Measurements from ENCODE around the gene PIP4P1.

PIP4P1 gene

DNA sequence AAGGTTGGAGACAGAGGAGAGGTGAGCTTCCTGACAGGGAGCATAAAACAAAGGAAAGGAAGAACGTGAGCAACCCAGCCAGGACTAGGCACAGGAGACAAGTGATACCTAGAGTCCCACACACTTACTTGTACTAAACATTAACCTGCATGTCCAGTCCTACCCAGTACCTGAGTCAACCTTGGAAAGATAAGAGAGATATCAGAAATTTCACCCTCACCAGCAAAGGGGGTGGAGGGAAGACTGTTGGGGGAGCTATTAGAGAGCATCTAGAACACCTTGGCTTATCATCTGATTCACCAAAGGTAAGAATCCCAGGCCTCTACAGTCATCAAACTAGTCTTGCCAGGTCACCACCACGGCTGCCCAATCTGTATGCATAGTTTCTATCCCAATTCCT, 36.4 kb downstream of the PIP4P1 start:
- no peaks in the 10 kb centered on the region for H3K9me3 ChIP-seq (ENCODE audit: control insufficient read depth in 5 of 5, low read length in 5 of 5)
- H3K4me3 ChIP-seq (ENCODE audit: low read depth in 1 of 5, low read length in 5 of 5): no peak overlapping the region
- no peaks in the 10 kb centered on the region for H3K36me3 ChIP-seq (ENCODE audit: control insufficient read depth in 5 of 5, insufficient read depth in 5 of 5, low read length in 5 of 5)
- peaks cover 3 to 26% (median 12%) of the 10 kb centered on the region in 5 donors for H3K4me1 ChIP-seq (ENCODE audit: control insufficient read depth in 5 of 5, insufficient read depth in 5 of 5, low read length in 5 of 5)
- H3K9ac ChIP-seq (ENCODE audit: low read length in 5 of 5): no peak overlapping the region
- H3K27me3 ChIP-seq (ENCODE audit: control insufficient read depth in 5 of 5, insufficient read depth in 4 of 5, low read length in 5 of 5): no peaks in the 10 kb centered on the region
- no peak overlapping the region for H3K27ac ChIP-seq (ENCODE audit: low read depth, low read length)

DNA sequence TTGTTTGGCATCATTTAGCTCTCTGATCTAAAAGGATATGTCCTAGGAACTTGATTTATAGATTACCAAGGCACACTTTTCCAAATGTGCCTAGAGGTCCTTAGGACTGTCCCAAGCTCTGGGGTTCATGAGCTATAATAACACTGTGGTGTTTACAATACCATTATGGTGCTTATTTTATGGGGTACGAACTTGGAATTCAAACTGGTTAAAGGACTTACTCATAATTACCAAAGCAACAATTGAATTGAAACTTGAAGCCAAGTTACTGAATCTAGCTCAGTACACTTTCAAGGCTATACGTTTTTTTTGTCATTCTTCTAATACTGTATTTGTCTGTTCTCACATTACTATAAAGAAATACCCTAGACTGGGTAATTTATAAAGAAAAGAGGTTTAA, 38.3 kb downstream of the PIP4P1 start:
- Histone ChIP-seq H3K36me3 (ENCODE audit: control insufficient read depth in 5 of 5, insufficient read depth in 5 of 5, low read length in 5 of 5) (no peaks in the 10 kb centered on the region), H3K27me3 (ENCODE audit: control insufficient read depth in 5 of 5, insufficient read depth in 4 of 5, low read length in 5 of 5) (no peaks in the 10 kb centered on the region), H3K9me3 (ENCODE audit: control insufficient read depth in 5 of 5, low read length in 5 of 5) (no peaks in the 10 kb centered on the region), H3K4me3 (ENCODE audit: low read depth in 1 of 5, low read length in 5 of 5) (no peak overlapping the region), H3K27ac (ENCODE audit: low read depth, low read length) (no peak overlapping the region), H3K9ac (ENCODE audit: low read length in 5 of 5) (no peak overlapping the region), H3K4me1 (ENCODE audit: control insufficient read depth in 5 of 5, insufficient read depth in 5 of 5, low read length in 5 of 5) (peaks cover 2 to 17% (median 13%) of the 10 kb centered on the region in 5 donors)

DNA sequence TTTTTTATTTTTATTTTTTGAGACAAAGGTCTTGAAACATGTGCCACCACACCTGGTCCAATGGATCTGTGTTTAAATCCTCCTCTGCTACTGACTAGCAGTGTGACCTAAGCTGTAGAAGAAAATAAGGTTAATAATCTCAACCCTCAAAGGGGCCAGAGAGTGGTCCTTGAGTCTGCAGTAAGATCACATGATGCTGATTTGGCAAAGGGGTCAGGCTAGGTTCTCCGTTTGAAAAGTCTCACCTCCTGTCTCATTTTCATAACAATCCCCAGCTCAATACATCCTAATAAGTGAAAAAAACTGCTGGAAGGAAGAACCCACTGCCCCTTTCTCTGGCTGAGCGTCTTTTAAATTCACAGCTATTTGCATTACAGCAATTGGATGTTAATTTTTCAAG, 40.0 kb downstream of the PIP4P1 start:
- peaks cover 0 to 13% (median 12%) of the 10 kb centered on the region in 5 donors for H3K4me1 ChIP-seq (ENCODE audit: control insufficient read depth in 5 of 5, insufficient read depth in 5 of 5, low read length in 5 of 5)
- no peak overlapping the region for H3K9ac ChIP-seq (ENCODE audit: low read length in 5 of 5)
- no peaks in the 10 kb centered on the region for H3K27me3 ChIP-seq (ENCODE audit: control insufficient read depth in 5 of 5, insufficient read depth in 4 of 5, low read length in 5 of 5)
- H3K9me3 ChIP-seq (ENCODE audit: control insufficient read depth in 5 of 5, low read length in 5 of 5): no peaks in the 10 kb centered on the region
- H3K4me3 ChIP-seq (ENCODE audit: low read depth in 1 of 5, low read length in 5 of 5): no peak overlapping the region
- no peak overlapping the region for H3K27ac ChIP-seq (ENCODE audit: low read depth, low read length)
- no peaks in the 10 kb centered on the region for H3K36me3 ChIP-seq (ENCODE audit: control insufficient read depth in 5 of 5, insufficient read depth in 5 of 5, low read length in 5 of 5)

DNA sequence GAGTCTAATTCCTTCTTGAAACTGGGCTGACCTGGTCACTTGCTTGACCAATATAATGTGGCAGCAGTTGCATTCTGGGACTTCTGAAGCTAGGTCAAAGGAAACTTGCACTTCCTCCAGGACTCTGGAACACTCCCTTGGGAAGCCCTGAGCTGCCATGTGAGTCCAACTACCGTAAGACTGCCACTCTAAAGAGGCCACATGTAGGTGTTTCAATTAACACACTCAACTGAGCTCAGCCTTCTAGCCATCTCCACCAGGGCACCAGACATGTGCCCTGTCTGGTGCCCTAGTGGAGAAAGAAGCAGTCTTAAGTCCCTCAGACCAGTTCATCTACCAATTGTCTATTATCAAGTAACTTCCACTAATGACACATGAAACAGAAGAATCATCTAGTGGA, 41.8 kb downstream of the PIP4P1 start:
- Histone ChIP-seq H3K4me3 (ENCODE audit: low read depth in 1 of 5, low read length in 5 of 5) (peak overlapping the region in 1 of 5 donors; percentile 4), H3K4me1 (ENCODE audit: control insufficient read depth in 5 of 5, insufficient read depth in 5 of 5, low read length in 5 of 5) (peaks cover 0 to 16% (median 12%) of the 10 kb centered on the region in 5 donors), H3K36me3 (ENCODE audit: control insufficient read depth in 5 of 5, insufficient read depth in 5 of 5, low read length in 5 of 5) (no peaks in the 10 kb centered on the region), H3K9me3 (ENCODE audit: control insufficient read depth in 5 of 5, low read length in 5 of 5) (no peaks in the 10 kb centered on the region), H3K27ac (ENCODE audit: low read depth, low read length) (no peak overlapping the region), H3K27me3 (ENCODE audit: control insufficient read depth in 5 of 5, insufficient read depth in 4 of 5, low read length in 5 of 5) (no peaks in the 10 kb centered on the region), H3K9ac (ENCODE audit: low read length in 5 of 5) (no peak overlapping the region)

DNA sequence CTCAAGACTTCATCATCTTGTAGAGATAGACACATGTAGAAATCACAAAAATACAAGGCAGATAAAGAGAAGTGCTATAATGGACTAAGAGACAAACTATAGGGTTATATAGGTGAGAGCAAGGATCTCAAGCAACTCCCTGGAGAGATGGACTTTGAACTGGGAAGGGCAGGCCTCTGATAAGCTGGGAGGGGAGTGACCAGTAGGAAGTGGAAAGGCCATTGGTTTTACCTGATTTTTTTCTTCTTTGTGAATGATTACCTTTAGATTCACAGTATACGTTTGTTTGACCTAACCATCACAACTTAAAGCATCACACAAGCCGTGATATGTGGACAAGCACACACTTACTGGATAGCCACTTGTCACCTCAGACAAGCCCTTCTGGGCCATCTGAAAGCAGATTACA, 42.7 kb downstream of the PIP4P1 start:
- Histone ChIP-seq H3K27me3 (ENCODE audit: control insufficient read depth in 5 of 5, insufficient read depth in 4 of 5, low read length in 5 of 5) (no peaks in the 10 kb centered on the region), H3K4me3 (ENCODE audit: low read depth in 1 of 5, low read length in 5 of 5) (no peak overlapping the region), H3K4me1 (ENCODE audit: control insufficient read depth in 5 of 5, insufficient read depth in 5 of 5, low read length in 5 of 5) (peaks cover 2 to 24% (median 21%) of the 10 kb centered on the region in 5 donors), H3K27ac (ENCODE audit: low read depth, low read length) (no peak overlapping the region), H3K9me3 (ENCODE audit: control insufficient read depth in 5 of 5, low read length in 5 of 5) (no peaks in the 10 kb centered on the region), H3K9ac (ENCODE audit: low read length in 5 of 5) (no peak overlapping the region), H3K36me3 (ENCODE audit: control insufficient read depth in 5 of 5, insufficient read depth in 5 of 5, low read length in 5 of 5) (no peaks in the 10 kb centered on the region)

DNA sequence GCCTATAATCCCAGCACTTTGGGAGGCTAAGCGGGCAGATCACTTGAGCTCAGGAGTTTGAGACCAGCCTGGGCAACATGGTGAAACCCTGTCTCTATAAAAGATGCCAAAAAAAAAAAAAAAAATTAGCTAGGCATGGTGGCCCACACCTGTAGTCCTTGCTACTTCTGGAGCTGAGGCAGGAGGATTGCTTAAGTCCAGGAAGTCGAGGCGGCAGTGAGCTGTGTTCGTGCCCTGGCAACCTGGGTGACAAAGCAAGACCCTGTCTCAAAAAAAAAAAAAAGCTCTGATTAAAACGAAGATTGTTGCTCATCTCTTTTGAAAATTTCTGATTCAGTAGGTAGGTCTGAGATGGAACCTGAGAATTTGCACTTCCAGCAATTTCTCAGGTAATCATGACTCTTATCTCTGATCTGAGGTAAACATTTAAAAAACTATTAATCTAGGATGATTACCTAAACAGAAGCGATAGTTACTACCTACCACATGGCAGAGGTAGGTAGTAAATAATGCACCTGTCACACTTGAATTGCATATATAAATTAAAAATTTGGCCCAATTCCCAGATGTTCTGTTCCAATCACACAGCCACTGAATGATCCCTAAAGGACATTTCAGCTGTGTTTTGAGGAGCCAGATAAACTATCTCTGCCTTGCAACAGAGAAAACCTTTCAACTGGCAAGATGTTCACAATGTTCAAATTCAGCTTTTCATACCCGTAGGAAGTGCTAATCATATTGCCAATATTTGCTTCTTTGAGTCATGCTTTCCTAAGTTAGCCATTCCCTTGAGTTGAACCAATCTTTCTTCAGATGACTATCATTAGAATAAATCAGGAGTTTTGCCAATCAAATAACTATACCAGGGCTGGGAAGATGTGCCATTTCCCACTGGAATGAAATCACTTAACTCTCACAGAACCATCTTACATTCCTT, 43.7 kb downstream of the PIP4P1 start:
- Histone ChIP-seq H3K9ac (ENCODE audit: low read length in 5 of 5) (no peak overlapping the region), H3K27ac (ENCODE audit: low read depth, low read length) (no peak overlapping the region), H3K4me3 (ENCODE audit: low read depth in 1 of 5, low read length in 5 of 5) (no peak overlapping the region), H3K9me3 (ENCODE audit: control insufficient read depth in 5 of 5, low read length in 5 of 5) (no peaks in the 10 kb centered on the region), H3K4me1 (ENCODE audit: control insufficient read depth in 5 of 5, insufficient read depth in 5 of 5, low read length in 5 of 5) (peaks cover 2 to 28% (median 22%) of the 10 kb centered on the region in 5 donors), H3K36me3 (ENCODE audit: control insufficient read depth in 5 of 5, insufficient read depth in 5 of 5, low read length in 5 of 5) (no peaks in the 10 kb centered on the region), H3K27me3 (ENCODE audit: control insufficient read depth in 5 of 5, insufficient read depth in 4 of 5, low read length in 5 of 5) (no peaks in the 10 kb centered on the region)

DNA sequence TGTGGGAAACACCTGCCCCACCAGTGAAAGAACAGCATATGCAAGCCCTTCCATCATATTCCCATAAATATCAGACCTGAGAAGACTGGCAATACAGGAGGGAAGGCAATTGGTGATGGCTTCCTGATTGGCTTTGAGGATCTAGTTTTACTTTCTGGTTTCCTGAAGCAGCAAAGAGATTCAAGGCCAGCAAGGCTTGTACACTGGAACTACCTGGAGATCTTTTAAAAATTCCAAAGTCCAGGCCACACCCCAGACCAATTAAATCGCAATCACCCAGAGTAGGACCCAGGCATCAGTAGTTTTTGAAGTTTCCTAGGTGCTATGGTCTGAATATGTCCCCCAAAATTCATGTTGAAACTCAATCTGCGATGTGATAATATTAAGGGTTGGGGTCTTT, 45.0 kb downstream of the PIP4P1 start:
- no peak overlapping the region for H3K4me3 ChIP-seq (ENCODE audit: low read depth in 1 of 5, low read length in 5 of 5)
- no peak overlapping the region for H3K27ac ChIP-seq (ENCODE audit: low read depth, low read length)
- H3K4me1 ChIP-seq (ENCODE audit: control insufficient read depth in 5 of 5, insufficient read depth in 5 of 5, low read length in 5 of 5): peaks cover 2 to 37% (median 31%) of the 10 kb centered on the region in 5 donors

DNA sequence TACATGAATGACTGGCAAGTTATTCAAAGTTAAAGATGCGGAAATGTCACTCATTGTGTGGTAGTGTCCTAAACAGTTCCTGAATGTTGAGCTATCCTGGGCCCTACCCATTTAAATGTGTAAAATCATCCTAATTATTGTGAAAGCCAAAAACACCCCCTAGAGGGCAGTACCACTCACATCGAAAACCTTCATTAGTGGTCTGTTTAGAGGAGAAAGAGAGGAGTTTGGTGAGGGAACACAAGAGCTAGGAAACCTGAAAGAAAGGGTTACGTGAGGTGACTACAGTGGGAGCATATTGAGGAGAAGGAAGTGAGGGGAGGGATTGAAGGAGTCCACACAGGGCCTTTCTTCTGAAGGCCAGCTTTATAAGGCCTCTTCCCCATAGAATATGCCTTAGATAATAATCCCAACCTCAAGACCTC, 45.4 kb downstream of the PIP4P1 start:
- Histone ChIP-seq H3K27me3 (ENCODE audit: control insufficient read depth in 5 of 5, insufficient read depth in 4 of 5, low read length in 5 of 5) (no peaks in the 10 kb centered on the region), H3K36me3 (ENCODE audit: control insufficient read depth in 5 of 5, insufficient read depth in 5 of 5, low read length in 5 of 5) (no peaks in the 10 kb centered on the region), H3K4me1 (ENCODE audit: control insufficient read depth in 5 of 5, insufficient read depth in 5 of 5, low read length in 5 of 5) (peaks cover 2 to 39% (median 31%) of the 10 kb centered on the region in 5 donors), H3K27ac (ENCODE audit: low read depth, low read length) (no peak overlapping the region), H3K9me3 (ENCODE audit: control insufficient read depth in 5 of 5, low read length in 5 of 5) (no peaks in the 10 kb centered on the region), H3K9ac (ENCODE audit: low read length in 5 of 5) (no peak overlapping the region), H3K4me3 (ENCODE audit: low read depth in 1 of 5, low read length in 5 of 5) (no peak overlapping the region)

More for the DNA sequence above, 45.0 kb downstream of the PIP4P1 start:
- Histone ChIP-seq H3K27me3 (ENCODE audit: control insufficient read depth in 5 of 5, insufficient read depth in 4 of 5, low read length in 5 of 5) (no peaks in the 10 kb centered on the region), H3K9me3 (ENCODE audit: control insufficient read depth in 5 of 5, low read length in 5 of 5) (no peaks in the 10 kb centered on the region), H3K36me3 (ENCODE audit: control insufficient read depth in 5 of 5, insufficient read depth in 5 of 5, low read length in 5 of 5) (no peaks in the 10 kb centered on the region), H3K9ac (ENCODE audit: low read length in 5 of 5) (peak overlapping the region in 1 of 5 donors; percentile 9)

DNA sequence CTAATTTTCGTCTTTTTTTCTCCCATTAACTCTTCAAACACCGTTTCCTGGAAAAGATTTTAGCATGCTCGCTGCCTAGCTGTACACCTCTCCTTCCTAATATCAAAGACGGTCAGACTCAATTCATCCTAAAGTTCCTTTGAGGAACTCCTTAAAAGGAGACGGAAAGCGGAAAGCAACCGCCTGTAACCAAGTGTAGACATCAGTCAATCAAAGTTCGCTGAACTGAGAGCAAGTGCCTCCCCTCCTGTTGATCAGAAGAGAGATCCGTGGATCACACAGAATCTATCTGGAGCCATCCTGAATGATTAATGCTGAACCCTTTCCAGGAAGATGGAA, 47.5 kb downstream of the PIP4P1 start:
- peak overlapping the region; percentile 85 for H3K27ac ChIP-seq (ENCODE audit: low read depth, low read length)
- H3K36me3 ChIP-seq (ENCODE audit: control insufficient read depth in 5 of 5, insufficient read depth in 5 of 5, low read length in 5 of 5): no peaks in the 10 kb centered on the region
- H3K27me3 ChIP-seq (ENCODE audit: control insufficient read depth in 5 of 5, insufficient read depth in 4 of 5, low read length in 5 of 5): no peaks in the 10 kb centered on the region
- H3K4me1 ChIP-seq (ENCODE audit: control insufficient read depth in 5 of 5, insufficient read depth in 5 of 5, low read length in 5 of 5): peaks cover 2 to 30% (median 22%) of the 10 kb centered on the region in 5 donors
- peak overlapping the region; percentile 81 to 89 (median 88) for H3K9ac ChIP-seq (ENCODE audit: low read length in 5 of 5)
- peak overlapping the region; percentile 69 to 96 (median 92) for H3K4me3 ChIP-seq (ENCODE audit: low read depth in 1 of 5, low read length in 5 of 5)
- H3K9me3 ChIP-seq (ENCODE audit: control insufficient read depth in 5 of 5, low read length in 5 of 5): no peaks in the 10 kb centered on the region

DNA sequence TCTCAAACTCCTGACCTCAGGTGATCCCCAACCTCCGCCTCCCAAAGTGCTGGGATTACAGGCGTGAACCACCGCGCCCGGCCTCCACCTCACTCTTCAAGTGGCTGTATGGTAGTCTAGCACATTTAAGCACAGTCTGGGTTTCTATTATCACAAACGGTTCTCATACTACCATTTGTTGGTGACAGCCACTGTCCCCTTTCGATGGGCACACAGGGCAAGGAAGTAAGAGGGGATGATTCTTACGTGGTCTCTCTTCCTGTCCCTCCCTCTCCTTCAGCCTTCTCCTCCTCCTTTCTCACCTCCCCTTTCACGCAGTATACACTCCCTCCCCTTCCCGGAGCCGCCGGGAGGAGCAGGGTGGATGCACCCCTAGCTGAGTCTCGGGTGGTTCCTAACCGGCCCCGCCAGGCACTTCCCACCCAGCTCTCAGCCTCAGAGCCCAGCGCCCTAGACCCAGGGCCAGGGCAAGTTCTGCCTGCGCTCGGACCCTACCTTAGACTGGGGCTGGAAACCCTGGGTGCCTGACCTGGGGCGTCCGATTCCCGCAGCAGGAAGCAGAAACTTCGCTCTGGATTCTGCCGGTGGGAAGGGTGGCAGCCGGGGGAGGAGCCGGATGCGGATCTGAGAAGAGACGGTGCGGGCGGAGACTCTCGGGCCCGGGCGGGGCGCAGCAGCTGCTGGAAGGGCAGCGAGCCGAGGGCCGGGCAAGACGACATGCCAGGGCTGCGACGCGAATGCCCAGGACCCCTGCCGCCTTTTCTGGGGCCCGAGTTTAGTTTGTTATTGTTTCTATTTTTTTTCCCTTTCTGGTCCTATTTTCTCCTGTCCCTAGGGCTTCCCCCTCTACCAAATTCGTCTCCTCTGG, 48.1 kb downstream of the PIP4P1 start, which contains the start of gene TEP1:
Gene TEP1, minus strand, starts transcription at position 626 of the 868 bp plus-strand sequence. CDS start 5,062 bp downstream, outside the sequence.
- H3K9ac ChIP-seq (ENCODE audit: low read length in 5 of 5): peak within 1 kb of the TSS; percentile 81 to 89 (median 88)
- H3K4me1 ChIP-seq (ENCODE audit: control insufficient read depth in 5 of 5, insufficient read depth in 5 of 5, low read length in 5 of 5): peaks cover 2 to 28% (median 18%) of the 10 kb centered on the region in 5 donors
- no peaks in the 10 kb centered on the region for H3K9me3 ChIP-seq (ENCODE audit: control insufficient read depth in 5 of 5, low read length in 5 of 5)
- peak within 1 kb of the TSS; percentile 69 to 96 (median 92) for H3K4me3 ChIP-seq (ENCODE audit: low read depth in 1 of 5, low read length in 5 of 5)
- H3K27me3 ChIP-seq (ENCODE audit: control insufficient read depth in 5 of 5, insufficient read depth in 4 of 5, low read length in 5 of 5): no peaks in the 10 kb centered on the region
- H3K36me3 ChIP-seq (ENCODE audit: control insufficient read depth in 5 of 5, insufficient read depth in 5 of 5, low read length in 5 of 5): peaks cover 0 to 4% (median 4%) of the 10 kb centered on the region in 5 donors
- H3K27ac ChIP-seq (ENCODE audit: low read depth, low read length): peak within 1 kb of the TSS; percentile 85

Measured in subcutaneous abdominal adipose tissue (tissue), 5 donors.